WI38 (cell line): ENCODE data around the gene PWWP2A.

ENCODE experiments used
- H3K4me3 ChIP-seq: 2 replicates; pipeline ENCODE4 v1.5.1; 2011; ENCODE audit warnings: low read depth, mild to moderate bottlenecking, control low read depth, low read length
- CTCF ChIP-seq: IDR thresholded peaks from 2 replicates; pipeline ENCODE4 v1.5.1; 2012; ENCODE audit warnings: low read depth, mild to moderate bottlenecking, control low read depth, low read length

PWWP2A gene

DNA sequence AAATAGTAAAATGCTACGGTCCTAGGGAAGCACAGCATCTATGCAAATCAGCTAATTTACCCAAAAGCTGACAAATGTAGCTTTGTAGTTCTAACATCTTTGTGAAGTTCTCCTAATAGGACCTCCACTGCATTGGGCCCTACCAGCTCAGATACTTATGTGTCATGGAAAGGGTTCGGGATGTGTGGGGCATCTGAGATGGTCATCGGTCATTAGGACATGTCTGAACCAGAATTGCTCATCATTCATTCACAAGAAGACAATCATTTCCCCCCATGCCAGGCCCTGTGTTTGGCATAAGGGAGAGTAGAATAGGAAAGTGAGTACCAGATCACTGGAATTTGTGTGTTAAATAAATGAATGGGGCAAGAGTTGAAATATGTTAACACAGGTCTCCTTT is 35.7 kb downstream of the PWWP2A start:
- H3K4me3 ChIP-seq = 0 out of 2 replicates have a peak overlapping the region, but pooled peaks have one; percentile 10

GRCh38 chr5:160082614-160083500 is 36.4 kb downstream of the PWWP2A start:
- 0 out of 2 replicates have a peak overlapping the region, but pooled peaks have one; percentile 10 for H3K4me3 ChIP-seq
- TF ChIP-seq CTCF = no peak

More for the DNA sequence above, 35.7 kb downstream of the PWWP2A start:
- no peak for TF ChIP-seq CTCF

GRCh38 chr5:160081495-160081894 is 37.8 kb downstream of the PWWP2A start:
- TF ChIP-seq CTCF = no peak
- H3K4me3 ChIP-seq = no peak overlapping the region

- H3K4me3 ChIP-seq = no peak overlapping the region
- TF ChIP-seq CTCF = no peak
Measured at GRCh38 chr5:160079753-160080152, 39.5 kb downstream of the PWWP2A start.

- TF ChIP-seq CTCF = no peak
- H3K4me3 ChIP-seq = no peak overlapping the region
Measured at GRCh38 chr5:160076997-160077396, 42.3 kb downstream of the PWWP2A start.

- H3K4me3 ChIP-seq = no peak overlapping the region
- no peak for TF ChIP-seq CTCF
Measured at GRCh38 chr5:160075073-160075472, 44.2 kb downstream of the PWWP2A start.

- no peak for TF ChIP-seq CTCF
- no peak overlapping the region for H3K4me3 ChIP-seq
Measured at GRCh38 chr5:160071916-160072315, 47.3 kb downstream of the PWWP2A start.
